NCI-H2171 treated with DMSO at 0.1 percent for 48 hours (cell line): Measurements from ENCODE around the gene C1orf174.

Experiments used
- DNase-seq: peaks from one replicate; lab custom pipeline; 2025; lab: John Stamatoyannopoulos, UW

The C1orf174 gene

GRCh38 chr1:3909615-3910014 is 9.5 kb upstream of the C1orf174 start:
- no peak for DNase-seq

- no peak for DNase-seq
These were observed 8.9 kb upstream of the C1orf174 start for GRCh38 chr1:3908886-3909517.

GRCh38 chr1:3907621-3908165 is 7.6 kb upstream of the C1orf174 start:
- no peak for DNase-seq

- DNase-seq = no peak
These were observed 7.0 kb upstream of the C1orf174 start for GRCh38 chr1:3907031-3907534.

GRCh38 chr1:3906672-3907020 is 6.6 kb upstream of the C1orf174 start:
- DNase-seq = no peak

GRCh38 chr1:3905953-3906671 is 6.0 kb upstream of the C1orf174 start:
- no peak for DNase-seq

- no peak for DNase-seq
These were observed 5.3 kb upstream of the C1orf174 start for GRCh38 chr1:3905266-3905952.

- no peak for DNase-seq
These were observed 4.7 kb upstream of the C1orf174 start for GRCh38 chr1:3904843-3905185.

- DNase-seq = no peak
These were observed 4.2 kb upstream of the C1orf174 start for GRCh38 chr1:3904006-3904842.

GRCh38 chr1:3903141-3904005 is 3.3 kb upstream of the C1orf174 start:
- no peak for DNase-seq

GRCh38 chr1:3902571-3903091 is 2.6 kb upstream of the C1orf174 start:
- DNase-seq = peak; percentile 81

GRCh38 chr1:3902111-3902511 is 2.0 kb upstream of the C1orf174 start:
- DNase-seq = no peak

GRCh38 chr1:3900969-3901529 is 977 bp upstream of the C1orf174 start:
- no peak for DNase-seq

- no peak for DNase-seq
These were observed 320 bp downstream of the C1orf174 start for GRCh38 chr1:3899754-3900149.

GRCh38 chr1:3898994-3899753 is 898 bp downstream of the C1orf174 start:
- peak; percentile 33 for DNase-seq

- DNase-seq = no peak
These were observed 1.7 kb downstream of the C1orf174 start for GRCh38 chr1:3898475-3898735.

- no peak for DNase-seq
These were observed 3.6 kb downstream of the C1orf174 start for GRCh38 chr1:3896396-3897000.

GRCh38 chr1:3895951-3896325 is 4.1 kb downstream of the C1orf174 start:
- no peak for DNase-seq

GRCh38 chr1:3895279-3895950 is 4.7 kb downstream of the C1orf174 start:
- no peak for DNase-seq
